Retinal pigment epithelial cell (primary cell): Measurements from ENCODE around the gene THSD7B.
A peak's percentile ranks its signal among the peaks of the same experiment; 100 is the strongest.

Experiments
- DNase-seq: peaks from one replicate; pipeline ENCODE4 v3.0.0-alpha.2; 2010; ENCODE audit warnings: low read depth
- H3K4me3 ChIP-seq: 2 replicates; pipeline ENCODE4 v1.5.1; 2011; ENCODE audit warnings: mild to moderate bottlenecking, low read length, control low read depth, moderate library complexity
- TF ChIP-seq, protein P1 (sequence below): conservative IDR thresholded peaks from 2 replicates; pipeline ENCODE4 v1.5.1; 2011; ENCODE audit warnings: low read depth, low read length, control low read depth, inconsistent platforms

The THSD7B gene

GRCh38 chr2:137345994-137346393 is 580.6 kb downstream of the THSD7B start:
- TF ChIP-seq, protein P1, sequence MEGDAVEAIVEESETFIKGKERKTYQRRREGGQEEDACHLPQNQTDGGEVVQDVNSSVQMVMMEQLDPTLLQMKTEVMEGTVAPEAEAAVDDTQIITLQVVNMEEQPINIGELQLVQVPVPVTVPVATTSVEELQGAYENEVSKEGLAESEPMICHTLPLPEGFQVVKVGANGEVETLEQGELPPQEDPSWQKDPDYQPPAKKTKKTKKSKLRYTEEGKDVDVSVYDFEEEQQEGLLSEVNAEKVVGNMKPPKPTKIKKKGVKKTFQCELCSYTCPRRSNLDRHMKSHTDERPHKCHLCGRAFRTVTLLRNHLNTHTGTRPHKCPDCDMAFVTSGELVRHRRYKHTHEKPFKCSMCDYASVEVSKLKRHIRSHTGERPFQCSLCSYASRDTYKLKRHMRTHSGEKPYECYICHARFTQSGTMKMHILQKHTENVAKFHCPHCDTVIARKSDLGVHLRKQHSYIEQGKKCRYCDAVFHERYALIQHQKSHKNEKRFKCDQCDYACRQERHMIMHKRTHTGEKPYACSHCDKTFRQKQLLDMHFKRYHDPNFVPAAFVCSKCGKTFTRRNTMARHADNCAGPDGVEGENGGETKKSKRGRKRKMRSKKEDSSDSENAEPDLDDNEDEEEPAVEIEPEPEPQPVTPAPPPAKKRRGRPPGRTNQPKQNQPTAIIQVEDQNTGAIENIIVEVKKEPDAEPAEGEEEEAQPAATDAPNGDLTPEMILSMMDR, result no peak
- DNase-seq, result no peak
- no peak overlapping the region for H3K4me3 ChIP-seq

GRCh38 chr2:137348301-137348700 is 583.0 kb downstream of the THSD7B start:
- DNase-seq, result no peak
- H3K4me3 ChIP-seq, result no peak overlapping the region
- TF ChIP-seq, protein P1, result no peak

GRCh38 chr2:137357634-137358033 is 592.3 kb downstream of the THSD7B start:
- TF ChIP-seq, protein P1, result no peak
- DNase-seq, result no peak
- no peak overlapping the region for H3K4me3 ChIP-seq

- no peak overlapping the region for H3K4me3 ChIP-seq
- peak; percentile 79 for DNase-seq
- TF ChIP-seq, protein P1, result no peak
These were observed 602.0 kb downstream of the THSD7B start for GRCh38 chr2:137367361-137367760.

DNA sequence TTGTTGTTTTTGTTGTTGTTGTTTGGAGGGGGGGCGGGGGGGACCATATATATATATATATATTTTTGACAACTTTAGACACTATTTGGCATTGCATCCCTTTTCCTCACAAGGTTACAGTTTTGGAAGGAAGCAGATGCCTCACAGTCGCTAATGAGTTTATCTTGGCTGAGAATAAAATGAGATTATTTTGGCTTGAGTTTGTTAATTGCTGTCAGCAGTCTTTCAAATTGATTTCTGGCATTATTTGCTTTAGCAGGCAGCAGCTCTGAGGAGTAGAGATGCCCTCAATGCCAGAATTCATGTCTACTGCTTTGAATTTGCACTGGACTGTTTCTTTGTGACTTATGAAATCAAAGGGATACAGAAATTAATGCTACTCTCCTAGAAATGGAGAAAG is 603.8 kb downstream of the THSD7B start:
- TF ChIP-seq, protein P1, result no peak
- DNase-seq, result no peak
- no peak overlapping the region for H3K4me3 ChIP-seq

DNA sequence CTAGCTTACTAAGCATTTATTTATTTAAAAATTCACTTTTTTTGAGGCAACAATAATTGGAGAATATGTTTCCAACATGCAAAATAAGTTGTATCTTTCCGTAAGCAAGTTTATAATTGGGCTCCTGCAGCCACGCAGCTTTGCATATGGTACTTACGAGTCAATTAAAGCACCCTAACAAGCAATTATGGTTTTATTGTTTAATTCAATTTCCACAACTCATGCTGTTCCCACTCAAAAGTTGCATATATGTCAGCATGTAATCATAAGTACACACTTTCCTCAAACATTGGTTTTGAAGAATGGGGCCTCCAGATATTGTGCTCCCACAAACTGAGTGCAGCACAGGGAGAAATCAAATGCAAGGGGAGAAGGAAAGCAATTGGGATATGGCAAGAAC is 613.8 kb downstream of the THSD7B start:
- H3K4me3 ChIP-seq, result no peak overlapping the region
- DNase-seq, result no peak
- TF ChIP-seq, protein P1, result no peak

DNA sequence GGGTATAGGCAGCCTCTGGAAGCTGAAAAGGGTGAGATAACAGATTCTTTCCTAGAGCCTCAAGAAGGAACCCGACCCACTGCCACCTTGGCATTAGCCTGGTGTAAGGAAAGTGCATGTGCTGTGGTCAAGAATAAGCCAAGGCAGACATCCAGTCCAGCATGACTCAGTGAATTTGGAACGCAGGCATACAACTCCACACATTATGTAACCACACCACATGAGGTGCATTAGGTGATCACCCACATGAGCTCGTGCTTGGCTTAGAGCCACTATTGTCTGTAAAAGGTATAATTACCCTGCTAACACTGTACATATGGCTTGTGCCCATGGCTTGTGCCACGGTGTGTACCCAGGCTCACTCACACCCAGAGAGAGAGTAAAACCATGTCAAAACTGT is 615.3 kb downstream of the THSD7B start:
- peak; percentile 95 for DNase-seq
- TF ChIP-seq, protein P1, result no peak
- H3K4me3 ChIP-seq, result no peak overlapping the region
